HCT116 (cell line): ENCODE results near the gene SEMA6B. TPM values are rescaled to one million over a fixed set of nuclear protein-coding genes. Genes with fewer than 3 reads are reported as not detected.

Source experiments
- ATAC-seq: fragments of 200-7000 bp; cut with Tn5 transposase; 2 replicates; pipeline ENCODE4 v1.9.1; 2020; ENCODE audit warnings: mild to moderate bottlenecking, moderate library complexity
- BruUV-seq: library from RNA; stranded (reverse); fragments of 400-500 nt; replicated peaks from 2 replicates; lab custom pipeline; 2021; lab: Mats Ljungman, UMichigan
- CTCF ChIA-PET: fragments of 300-600 bp; sonication (Branson Sonifier 250); formaldehyde crosslinking; loops from one replicate; lab custom pipeline; 2021; ENCODE audit warnings: antibody characterized with exemption; lab: Charles Lee
- POLR2A ChIA-PET: fragments of 300-600, 350-600 bp; sonication (Branson Sonifier 250); formaldehyde crosslinking; loops from one replicate; lab custom pipeline; 2021; ENCODE audit warnings: antibody characterized with exemption; lab: Charles Lee
- RAD21 ChIA-PET, 2 experiments: fragments of 300-600 bp; sonication (Branson Sonifier 250); formaldehyde crosslinking; loops; one replicate each; lab custom pipeline; 2023; ENCODE audit warnings: low total read pairs in 2 of 2; ENCODE audit not compliant: uncharacterized antibody in 2 of 2, unreplicated experiment in 2 of 2, low non-redundant PET in 1 of 2; lab: Charles Lee
- DNase-seq: peaks from one replicate; pipeline ENCODE4 v3.0.0-alpha.2; 2010; ENCODE audit warnings: low read depth, low spot score
- H2AFZ ChIP-seq: fragments of 200-600 bp; shearing (Covaris generic), sonication (generic); 2 replicates; pipeline ENCODE4 v1.6.1; 2017; ENCODE audit warnings: low read depth, mixed run types, mixed read lengths, antibody characterized with exemption, low read length; ENCODE audit not compliant: poor library complexity, severe bottlenecking
- H3K27ac ChIP-seq: 2 replicates; pipeline ENCODE4 v1.5.1; 2012; ENCODE audit warnings: low read depth, low read length
- H3K27me3 ChIP-seq: fragments of 200-600 bp; sonication (generic); 2 replicates; pipeline ENCODE4 v1.6.1; 2016; ENCODE audit warnings: mixed run types, low read length, mixed read lengths; ENCODE audit not compliant: insufficient read depth
- H3K36me3 ChIP-seq, 2 experiments: fragments of 200-500 bp in 1 of 2; fragments of 200-600 bp in 1 of 2; sonication (Bioruptor generic) in 1 of 2; sonication (generic) in 1 of 2; 2 replicates each; pipeline versions ENCODE4 v1.5.1 to v1.6.1; 2014 to 2016; ENCODE audit warnings: low read length in 2 of 2, inconsistent platforms in 1 of 2, mixed read lengths in 1 of 2, mixed run types in 1 of 2; ENCODE audit not compliant: insufficient read depth in 2 of 2, control insufficient read depth in 1 of 2
- H3K4me1 ChIP-seq, 2 experiments: fragments of 200-600 bp in 1 of 2; sonication (generic) in 1 of 2; 2 replicates each; pipeline versions ENCODE4 v1.5.1 to v1.6.1; 2012 to 2017; ENCODE audit warnings: low read length in 2 of 2, inconsistent platforms in 1 of 2, mild to moderate bottlenecking in 1 of 2, mixed read lengths in 1 of 2, mixed run types in 1 of 2, moderate library complexity in 1 of 2; ENCODE audit not compliant: insufficient read depth in 2 of 2, control insufficient read depth in 1 of 2
- H3K4me2 ChIP-seq: fragments of 200-600 bp; sonication (generic); 2 replicates; pipeline ENCODE4 v1.6.1; 2017; ENCODE audit warnings: mixed run types, low read length, mixed read lengths
- H3K4me3 ChIP-seq, 2 experiments: fragments of 200-600 bp in 1 of 2; sonication (generic) in 1 of 2; replicated peaks in 1 of 2; 2 replicates each; pipeline ENCODE4 v1.5.1; 2011 to 2016; ENCODE audit warnings: low read length in 2 of 2, control low read depth in 1 of 2, low read depth in 1 of 2, mild to moderate bottlenecking in 1 of 2, mixed read lengths in 1 of 2, mixed run types in 1 of 2
- H3K79me2 ChIP-seq: fragments of 200-600 bp; sonication (generic); 2 replicates; pipeline ENCODE4 v1.6.1; 2017; ENCODE audit warnings: mild to moderate bottlenecking, mixed run types, low read length, moderate library complexity, mixed read lengths; ENCODE audit not compliant: insufficient read depth
- H3K9ac ChIP-seq: fragments of 200-600 bp; sonication (generic); 2 replicates; pipeline ENCODE4 v1.6.1; 2016; ENCODE audit warnings: low read length, mixed read lengths
- H3K9me2 ChIP-seq: fragments of 200-600 bp; sonication (generic), shearing (Covaris generic); 2 replicates; pipeline ENCODE4 v1.6.1; 2017; ENCODE audit warnings: mixed run types, mild to moderate bottlenecking, moderate library complexity; ENCODE audit not compliant: insufficient read depth
- H3K9me3 ChIP-seq, 2 experiments: fragments of 200-500 bp in 1 of 2; fragments of 200-600 bp in 1 of 2; sonication (Bioruptor generic) in 1 of 2; sonication (generic) in 1 of 2; 2 replicates each; pipeline ENCODE4 v1.6.1; 2014 to 2017; ENCODE audit warnings: low read length in 2 of 2, mixed read lengths in 2 of 2, inconsistent platforms in 1 of 2, low read depth in 1 of 2, mild to moderate bottlenecking in 1 of 2, mixed run types in 1 of 2, moderate library complexity in 1 of 2; ENCODE audit not compliant: control insufficient read depth in 1 of 2, insufficient read depth in 1 of 2
- H4K20me1 ChIP-seq: fragments of 200-600 bp; sonication (generic), shearing (Covaris generic); 2 replicates; pipeline ENCODE4 v1.6.1; 2017; ENCODE audit warnings: mixed run types, mild to moderate bottlenecking, moderate library complexity; ENCODE audit not compliant: insufficient read depth
- POLR2A ChIP-seq: IDR thresholded peaks from 2 replicates; pipeline ENCODE4 v1.7.0; 2011; ENCODE audit warnings: borderline replicate concordance; ENCODE audit not compliant: insufficient read depth, insufficient read length; ENCODE audit errors: extremely low read depth
- SP1 ChIP-seq: IDR thresholded peaks from 2 replicates; pipeline ENCODE4 v1.6.1; 2012; ENCODE audit warnings: low read depth
- SRF ChIP-seq: IDR thresholded peaks from 2 replicates; pipeline ENCODE4 v1.6.1; 2012; ENCODE audit warnings: low read depth
- intact Hi-C: fragments of 100-400 bp; cut with micrococcal nuclease; formaldehyde crosslinking; loops from 2 replicates; pipeline ENCODE4 v1.10.0; 2022
- total RNA-seq: library from RNA; stranded (reverse); gene quantifications from one replicate; pipeline ENCODE4 v1.2.1, GENCODE V29; 2021; ENCODE audit not compliant: unreplicated experiment
- TF ChIP-seq, protein P1 (sequence below): IDR thresholded peaks from 2 replicates; pipeline ENCODE4 v1.6.1; 2012; ENCODE audit warnings: low read depth

Gene SEMA6B
- total RNA-seq, 1 experiment from 2014 or later: 58.4 TPM

DNA sequence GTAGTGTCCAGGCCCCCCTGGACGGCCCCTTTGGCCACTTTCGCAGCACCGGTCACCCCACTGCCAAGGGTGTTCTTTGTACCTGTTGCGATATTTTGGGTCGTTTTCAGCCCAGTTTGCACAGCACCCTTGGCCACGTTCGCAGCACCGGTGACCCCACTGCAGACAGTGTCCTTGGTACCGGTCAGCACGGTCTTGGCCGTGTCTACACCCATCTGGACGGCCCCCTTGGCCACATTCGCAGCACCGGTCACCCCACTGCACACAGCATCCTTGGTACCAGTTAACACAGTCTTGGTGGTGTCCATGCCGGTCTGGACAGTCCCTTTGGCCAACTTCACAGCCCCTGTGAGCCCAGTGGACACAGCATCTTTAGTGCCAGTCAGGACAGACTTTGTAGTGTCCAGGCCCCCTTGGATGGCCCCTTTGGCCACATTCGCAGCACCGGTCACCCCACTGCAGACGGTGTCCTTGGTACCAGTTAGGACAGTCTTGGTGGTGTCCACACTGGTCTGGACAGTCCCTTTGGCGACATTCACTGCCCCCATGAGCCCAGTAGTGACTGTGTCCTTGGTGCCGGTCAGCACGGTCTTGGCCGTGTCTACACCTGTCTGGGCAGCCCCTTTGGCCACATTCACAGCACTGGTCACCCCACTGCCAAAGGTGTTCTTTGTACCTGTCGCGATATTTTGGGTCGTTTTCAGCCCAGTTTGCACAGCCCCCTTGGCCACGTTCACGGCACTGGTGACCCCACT is 48.0 kb downstream of the SEMA6B start:
- Histone ChIP-seq H3K4me3 (no peak overlapping the region), H2AFZ (no peak overlapping the region), H3K27me3 (no peaks in the 10 kb centered on the region), H3K9me2 (no peaks in the 10 kb centered on the region), H4K20me1 (no peaks in the 10 kb centered on the region), H3K4me2 (no peak overlapping the region), H3K79me2 (no peaks in the 10 kb centered on the region), H3K9me3 (no peaks in the 10 kb centered on the region), H3K4me1 (peaks cover 0 to 6% of the 10 kb centered on the region in 2 experiments; a peak in 2 of 4 replicates), H3K36me3 (no peaks in the 10 kb centered on the region)
- DNase-seq: no peak
- intact Hi-C loops: no loop called here
- BruUV-seq: no TSS peak
- ATAC-seq: no peak
- CTCF ChIA-PET: no interaction called here
- TF ChIP-seq, protein P1, sequence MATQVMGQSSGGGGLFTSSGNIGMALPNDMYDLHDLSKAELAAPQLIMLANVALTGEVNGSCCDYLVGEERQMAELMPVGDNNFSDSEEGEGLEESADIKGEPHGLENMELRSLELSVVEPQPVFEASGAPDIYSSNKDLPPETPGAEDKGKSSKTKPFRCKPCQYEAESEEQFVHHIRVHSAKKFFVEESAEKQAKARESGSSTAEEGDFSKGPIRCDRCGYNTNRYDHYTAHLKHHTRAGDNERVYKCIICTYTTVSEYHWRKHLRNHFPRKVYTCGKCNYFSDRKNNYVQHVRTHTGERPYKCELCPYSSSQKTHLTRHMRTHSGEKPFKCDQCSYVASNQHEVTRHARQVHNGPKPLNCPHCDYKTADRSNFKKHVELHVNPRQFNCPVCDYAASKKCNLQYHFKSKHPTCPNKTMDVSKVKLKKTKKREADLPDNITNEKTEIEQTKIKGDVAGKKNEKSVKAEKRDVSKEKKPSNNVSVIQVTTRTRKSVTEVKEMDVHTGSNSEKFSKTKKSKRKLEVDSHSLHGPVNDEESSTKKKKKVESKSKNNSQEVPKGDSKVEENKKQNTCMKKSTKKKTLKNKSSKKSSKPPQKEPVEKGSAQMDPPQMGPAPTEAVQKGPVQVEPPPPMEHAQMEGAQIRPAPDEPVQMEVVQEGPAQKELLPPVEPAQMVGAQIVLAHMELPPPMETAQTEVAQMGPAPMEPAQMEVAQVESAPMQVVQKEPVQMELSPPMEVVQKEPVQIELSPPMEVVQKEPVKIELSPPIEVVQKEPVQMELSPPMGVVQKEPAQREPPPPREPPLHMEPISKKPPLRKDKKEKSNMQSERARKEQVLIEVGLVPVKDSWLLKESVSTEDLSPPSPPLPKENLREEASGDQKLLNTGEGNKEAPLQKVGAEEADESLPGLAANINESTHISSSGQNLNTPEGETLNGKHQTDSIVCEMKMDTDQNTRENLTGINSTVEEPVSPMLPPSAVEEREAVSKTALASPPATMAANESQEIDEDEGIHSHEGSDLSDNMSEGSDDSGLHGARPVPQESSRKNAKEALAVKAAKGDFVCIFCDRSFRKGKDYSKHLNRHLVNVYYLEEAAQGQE: no peak
- TF ChIP-seq SRF (no peak), SP1 (no peak), POLR2A (no peak)
- TF ChIP-seq, all 23 proteins: peak for 0
- Histone ChIP-seq H3K9ac (no peak overlapping the region), H3K27ac (no peak overlapping the region)
- ChIA-PET POLR2A (no interaction called here), RAD21 (no interaction called here)
